A172 (cell line): ENCODE data around the gene APOBEC2. TPM values are rescaled to one million over a fixed set of nuclear protein-coding genes. Genes with fewer than 3 reads are reported as not detected.

Experiments used
- DNase-seq: peaks from one replicate; pipeline ENCODE4 v3.0.0-alpha.2; 2015; ENCODE audit warnings: low spot score
- total RNA-seq: library from RNA; depleted of rRNA; stranded (reverse); fragments of >200 nt; shearing (Covaris generic); gene quantifications from 2 replicates; pipeline ENCODE4 v1.2.3, GENCODE V29; 2014

Gene APOBEC2
- total RNA-seq, 1 experiment from 2014 or later = not detected

DNA sequence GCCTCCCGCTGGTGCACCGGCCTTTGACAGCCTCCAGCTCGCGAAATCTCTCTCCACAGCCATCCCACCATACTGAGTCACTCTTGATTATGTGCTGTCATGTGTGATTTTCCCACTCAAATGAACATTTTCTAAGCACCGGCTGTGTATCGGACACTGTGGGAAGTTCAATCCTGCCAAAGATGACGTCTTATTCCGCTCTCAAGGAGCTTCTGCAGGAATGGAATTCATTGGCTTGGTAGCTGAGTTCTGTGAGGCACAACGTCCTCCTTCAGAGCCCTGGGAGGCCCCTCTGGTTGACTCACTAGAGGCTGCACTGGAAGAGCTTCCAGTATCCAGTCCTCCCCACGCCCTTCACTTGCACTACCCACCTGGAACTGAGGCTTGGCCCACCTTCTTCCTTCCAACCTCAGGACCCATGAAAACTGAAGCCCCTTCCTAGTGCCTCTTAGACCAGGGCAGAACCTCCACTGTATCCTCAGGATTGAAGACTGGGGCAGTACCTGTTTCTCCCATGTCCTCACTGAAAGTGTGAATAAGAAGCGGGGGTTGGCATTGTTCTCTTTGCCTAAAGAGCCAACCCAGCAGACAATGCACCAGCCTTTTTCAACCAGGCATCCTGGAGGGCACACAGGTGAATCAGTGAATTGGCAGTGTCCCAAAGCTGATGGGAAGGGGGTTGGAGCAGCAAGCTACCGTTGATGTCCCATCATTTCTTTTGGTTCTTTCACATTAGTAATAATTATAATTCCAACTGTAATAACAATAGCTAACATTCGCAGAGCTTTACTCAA is 15.7 kb upstream of the APOBEC2 start:
- DNase-seq = no peak

DNA sequence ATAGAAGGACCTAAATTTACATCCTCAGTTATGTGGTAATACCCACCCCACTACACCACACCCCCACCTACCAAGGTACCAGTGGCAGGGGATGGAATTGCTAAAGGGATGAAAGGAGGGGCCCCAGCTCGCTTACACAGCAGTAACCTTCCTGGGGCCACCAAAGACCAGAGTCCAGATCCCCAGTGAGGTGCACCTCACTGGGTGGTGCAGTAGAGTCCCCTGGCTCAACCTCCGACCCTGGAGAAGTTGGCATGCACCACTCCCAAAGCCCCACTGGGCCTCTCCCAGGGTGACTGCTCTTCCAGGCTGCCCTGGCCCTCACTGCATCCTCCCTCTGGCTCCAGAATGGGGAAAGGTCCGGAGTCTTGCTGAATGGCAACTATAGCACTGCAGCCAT is 14.8 kb upstream of the APOBEC2 start:
- DNase-seq = no peak

DNA sequence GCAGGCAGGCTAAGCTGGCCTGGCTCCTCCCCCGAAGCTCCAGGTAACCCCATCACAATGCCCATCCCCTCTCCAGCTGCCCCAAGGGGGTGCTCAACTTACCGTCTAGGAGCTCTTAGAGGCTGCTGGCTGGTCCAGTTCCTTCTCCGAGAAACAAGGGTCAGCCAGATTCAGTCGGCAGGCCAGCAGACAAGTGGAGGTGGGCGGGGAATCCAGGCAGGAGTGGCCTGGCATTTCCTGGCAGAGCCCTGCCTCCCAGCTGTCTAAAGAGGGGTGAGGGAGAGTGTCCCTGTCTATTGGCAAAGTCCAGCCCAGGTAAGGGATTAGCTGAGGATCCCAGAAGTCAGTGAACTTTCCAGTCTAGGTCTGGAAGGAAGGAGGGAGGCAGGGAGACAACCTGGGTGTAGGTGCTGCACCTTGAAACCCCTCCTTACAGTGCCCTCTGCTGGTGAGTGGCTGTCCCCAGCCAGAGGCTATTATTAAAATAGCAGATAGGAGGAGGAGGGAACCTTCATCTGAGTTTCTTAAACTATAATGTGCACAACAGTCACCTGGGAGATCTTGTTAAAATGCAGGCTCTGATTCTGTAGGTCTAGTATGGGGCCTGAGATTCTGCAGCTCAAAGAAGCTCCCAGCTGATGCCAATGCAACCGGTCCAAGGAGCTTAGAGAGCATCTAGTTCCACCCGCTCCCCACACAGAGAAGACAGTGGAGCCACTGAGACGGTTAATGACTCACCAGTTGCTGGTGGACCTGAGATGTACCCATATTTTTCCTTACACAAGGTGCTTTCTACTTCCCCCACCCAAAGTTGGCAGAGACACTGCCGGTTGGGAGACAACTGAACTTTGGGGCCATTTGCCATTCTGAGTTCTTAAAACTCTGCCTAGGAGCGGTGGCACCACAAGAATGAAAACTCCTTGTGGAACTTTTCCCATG is 13.7 kb upstream of the APOBEC2 start, which contains the start of gene UNC5CL:
Gene UNC5CL, minus strand, starts transcription at position 162 of the 939 bp plus-strand sequence. CDS start 4,147 bp downstream, outside the sequence.
- DNase-seq = peak; percentile 33

- DNase-seq = peak; percentile 62
Observed at GRCh38 chr6:41040101-41040939, 12.7 kb upstream of the APOBEC2 start.

DNA sequence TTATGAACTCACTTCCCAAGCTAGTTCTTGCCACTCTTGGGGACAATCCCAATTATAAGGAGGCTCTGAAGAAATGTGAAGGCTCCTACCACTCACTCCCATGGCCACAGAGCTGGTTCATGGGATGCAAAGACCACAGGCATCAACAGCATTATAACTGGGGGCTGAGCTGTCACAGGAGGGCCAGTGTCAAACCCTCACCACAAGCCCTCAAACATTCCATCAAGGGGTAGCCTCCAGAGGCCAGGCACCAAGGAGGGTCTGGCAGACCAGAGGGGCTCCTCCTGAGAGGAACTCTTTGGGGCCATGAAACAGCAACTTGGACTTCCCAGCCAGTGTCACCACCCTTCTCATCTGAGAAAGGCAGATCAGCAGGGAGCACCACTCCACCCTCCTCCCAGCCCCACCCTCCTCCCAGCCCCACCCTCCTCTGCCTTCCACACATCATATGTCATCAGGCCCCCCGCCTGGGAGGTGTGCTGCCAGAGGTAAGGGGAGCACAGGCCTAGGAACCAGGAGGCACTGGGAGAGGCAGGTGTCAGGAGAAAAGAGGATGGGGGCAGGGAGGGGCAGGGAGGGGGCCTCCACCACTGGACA is 12.0 kb upstream of the APOBEC2 start:
- no peak for DNase-seq

DNA sequence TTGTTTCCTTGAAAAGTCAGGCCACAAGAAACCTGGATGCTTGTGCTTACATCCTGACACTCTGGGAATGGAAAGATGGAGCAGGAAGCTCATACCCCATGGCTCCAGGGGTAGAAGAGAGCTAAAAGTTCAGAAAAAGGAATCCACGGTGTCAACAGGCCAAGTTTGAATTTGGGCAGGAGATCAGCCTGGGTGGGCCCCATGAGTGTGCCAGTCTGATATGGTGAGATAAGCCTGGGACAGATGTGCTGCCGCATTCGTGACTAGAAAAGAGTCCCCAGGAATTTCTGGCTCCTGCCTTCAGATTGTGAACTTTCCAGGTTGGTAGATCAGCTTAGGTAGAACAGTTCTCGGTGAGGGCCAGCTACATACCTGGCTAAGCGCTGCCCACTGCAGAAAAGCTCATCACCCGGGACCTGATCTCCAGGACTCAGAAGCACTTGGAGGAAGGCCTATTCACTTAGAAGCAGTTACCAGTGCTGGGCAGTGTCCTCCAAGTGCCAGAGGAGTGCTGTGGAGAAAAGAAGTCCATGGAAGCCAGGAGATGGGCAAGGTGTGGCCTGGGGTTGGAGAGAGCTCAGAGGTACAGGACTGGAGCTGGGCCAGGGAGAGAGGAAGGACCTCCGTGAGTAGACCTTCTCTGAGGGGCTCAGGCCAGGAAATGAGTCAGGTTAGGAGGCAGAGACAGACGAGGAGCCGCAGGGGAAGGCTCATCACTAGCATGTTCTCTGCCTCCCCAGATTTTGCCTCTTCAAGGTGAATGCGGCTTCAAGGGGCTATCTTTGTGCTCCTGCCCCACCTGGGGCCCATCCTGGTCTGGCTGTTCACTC is 10.6 kb upstream of the APOBEC2 start, which contains the start of gene TSPO2:
Gene TSPO2, plus strand, starts transcription at position 242 of the 830 bp plus-strand sequence. Its CDS starts 519 bp downstream, at position 761.
- no peak for DNase-seq

DNA sequence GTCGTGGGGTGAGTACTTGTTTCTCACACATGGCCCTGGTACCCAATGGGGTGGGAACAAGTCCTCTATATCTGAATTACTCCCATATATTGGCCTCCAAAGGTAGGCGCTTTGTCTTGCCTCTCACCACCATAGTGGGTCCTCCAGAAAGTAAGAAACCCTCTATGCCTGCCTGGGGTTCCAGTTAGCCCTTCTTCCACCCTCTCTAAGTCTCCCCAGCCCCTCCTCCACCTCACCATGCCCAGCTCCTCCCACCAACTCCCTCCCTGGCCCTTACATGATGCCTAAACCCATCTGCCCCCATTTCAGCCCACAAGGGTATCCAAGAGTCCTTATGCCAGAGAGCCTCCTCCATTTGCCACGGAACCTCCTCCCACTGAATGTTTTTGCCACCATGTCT is 9.9 kb upstream of the APOBEC2 start:
- no peak for DNase-seq

GRCh38 chr6:41045664-41046063 is 7.3 kb upstream of the APOBEC2 start:
- DNase-seq = no peak

- no peak for DNase-seq
Observed at GRCh38 chr6:41046084-41046483, 6.9 kb upstream of the APOBEC2 start.

DNA sequence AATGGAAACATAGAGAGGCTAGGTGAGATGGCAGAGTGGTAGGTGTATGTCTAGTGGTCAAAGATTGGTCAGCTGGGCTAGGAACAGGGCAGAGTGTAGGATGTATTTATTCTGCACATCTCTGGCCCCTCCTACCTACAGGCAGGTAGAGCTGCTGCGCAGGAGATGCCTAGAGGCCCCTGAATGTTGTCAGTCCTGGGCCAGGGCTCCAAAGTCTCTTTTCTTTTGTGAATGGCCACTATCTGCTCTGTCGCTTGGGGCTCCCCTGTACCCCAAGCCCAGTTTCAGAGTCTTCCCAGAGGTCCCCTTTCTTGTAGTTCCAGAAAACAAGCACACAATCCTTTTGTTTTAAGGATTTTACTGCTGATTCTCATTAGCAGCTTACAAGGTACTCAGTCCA is 5.7 kb upstream of the APOBEC2 start:
- DNase-seq = no peak

DNA sequence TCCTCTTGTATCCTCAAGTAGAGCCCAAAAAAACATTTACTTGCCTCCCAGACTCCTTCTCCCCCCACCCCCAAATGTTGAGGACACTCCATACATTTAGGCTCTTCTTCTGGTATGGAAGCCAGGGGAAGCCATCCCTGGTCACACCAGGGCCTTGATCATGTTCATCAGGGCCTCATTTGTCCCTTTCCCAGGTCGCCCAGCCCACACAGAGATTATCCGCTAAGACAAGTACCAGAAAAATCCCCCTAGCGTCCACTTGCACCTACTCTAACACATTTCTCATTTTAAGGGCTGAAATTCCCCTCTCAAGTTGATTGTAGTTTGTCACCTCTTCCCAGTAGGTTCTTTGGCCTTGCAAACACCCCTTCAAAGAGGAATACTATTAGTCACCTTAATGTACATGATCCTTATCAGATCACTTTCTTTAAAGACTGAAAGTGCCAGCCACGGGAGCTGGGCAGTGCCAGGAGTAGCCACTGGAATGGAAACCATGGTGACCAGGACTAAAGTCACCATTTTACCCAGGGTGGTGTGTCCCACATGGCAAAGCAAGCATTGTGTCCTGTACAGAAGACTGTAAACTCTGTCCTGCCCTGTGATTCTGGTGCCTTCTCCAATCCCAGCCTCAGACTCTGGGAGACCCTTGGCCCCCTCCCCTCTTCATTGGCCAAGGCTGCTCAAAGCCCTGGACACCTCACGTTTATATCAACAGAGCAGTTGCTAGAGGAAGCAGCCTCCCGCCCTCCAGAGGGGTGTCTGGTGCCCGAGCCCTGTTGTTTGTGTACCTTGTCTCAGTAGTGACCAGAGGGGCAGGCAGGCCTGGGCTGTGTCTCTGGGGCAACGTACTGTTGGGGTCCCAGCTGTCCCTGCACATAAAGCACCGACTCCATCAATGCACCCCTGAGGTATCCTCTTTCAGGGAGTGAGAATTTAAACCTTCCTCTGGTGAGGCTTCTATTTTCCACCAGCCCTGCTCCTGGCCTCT is 5.0 kb upstream of the APOBEC2 start:
- no peak for DNase-seq

GRCh38 chr6:41049521-41049920 is 3.5 kb upstream of the APOBEC2 start:
- no peak for DNase-seq

- DNase-seq = no peak
Observed at GRCh38 chr6:41049955-41050354, 3.0 kb upstream of the APOBEC2 start.

DNA sequence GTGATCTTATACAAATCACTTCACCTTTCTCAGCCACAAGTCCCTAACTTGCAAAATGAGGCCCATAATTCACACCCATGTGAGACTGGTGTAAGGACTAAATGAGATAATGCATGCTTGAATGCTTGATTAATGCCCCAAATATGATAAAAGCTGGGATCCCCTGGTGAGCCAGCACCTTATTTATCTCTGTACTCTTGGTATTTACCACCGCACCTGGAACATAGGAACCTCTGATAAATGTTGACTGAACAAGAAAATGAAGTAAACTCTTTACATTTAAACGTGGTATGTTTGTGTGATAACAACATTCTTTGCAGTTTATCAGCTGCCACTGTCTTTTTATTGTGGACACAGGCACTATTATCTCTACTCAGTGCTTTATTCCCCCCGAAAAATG is 2.5 kb upstream of the APOBEC2 start:
- DNase-seq = no peak

DNA sequence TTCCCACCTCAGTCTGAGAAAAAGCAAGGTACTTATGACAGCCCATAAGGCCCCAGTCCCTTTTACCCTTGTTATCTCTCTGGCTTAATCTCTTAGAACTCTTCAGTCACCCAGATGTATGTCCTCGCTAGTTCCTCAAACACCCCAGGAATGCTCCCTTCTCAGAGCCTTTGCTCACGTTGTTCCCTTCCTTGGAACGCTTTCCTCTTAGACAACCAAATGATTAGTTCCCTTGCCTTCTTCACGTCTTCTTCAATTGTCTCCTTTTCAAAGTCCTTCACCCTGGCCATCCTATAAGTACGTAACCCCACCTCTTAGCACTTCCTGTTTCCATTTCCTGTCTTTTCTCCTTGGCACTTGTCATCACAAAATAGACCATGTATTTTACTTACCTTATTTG is 1.1 kb upstream of the APOBEC2 start:
- no peak for DNase-seq

GRCh38 chr6:41054511-41054910 is 1.5 kb downstream of the APOBEC2 start:
- no peak for DNase-seq

- no peak for DNase-seq
Observed at GRCh38 chr6:41055149-41055548, 2.1 kb downstream of the APOBEC2 start.

DNA sequence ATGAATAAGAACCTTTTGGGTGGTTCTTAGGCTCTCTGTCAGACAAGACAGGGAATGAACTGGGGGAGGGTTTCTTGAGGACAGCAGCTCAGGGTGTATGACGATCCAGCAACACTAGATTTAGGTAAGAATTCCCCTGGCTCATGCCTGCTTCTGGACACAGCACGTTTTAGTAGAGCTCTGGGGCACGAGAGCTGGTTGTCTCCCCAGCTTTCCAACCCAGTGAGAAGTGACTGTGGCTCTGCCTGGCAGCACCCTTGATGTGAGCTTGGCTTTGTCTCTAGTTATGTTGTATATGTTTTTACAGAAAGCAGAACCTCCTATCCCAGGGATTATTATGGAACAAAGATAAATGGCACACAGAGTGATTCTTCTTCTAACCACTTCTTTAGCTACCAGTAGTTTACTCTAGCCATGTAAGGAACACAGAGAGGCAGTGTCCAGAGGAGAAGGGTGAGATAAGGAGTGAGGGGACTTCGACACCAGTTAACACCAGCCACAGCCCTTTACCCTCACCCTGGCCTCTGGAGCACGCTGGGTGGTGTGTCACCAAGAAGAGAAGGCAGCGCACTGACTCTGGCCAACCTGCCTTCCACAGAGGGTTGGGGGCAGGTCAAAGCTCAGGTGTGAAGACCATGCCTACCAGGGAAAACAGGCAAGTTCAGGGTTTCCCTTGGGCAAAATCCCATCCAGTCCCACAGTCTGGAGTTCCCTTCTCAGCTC is 3.9 kb downstream of the APOBEC2 start:
- no peak for DNase-seq
